Endothelial cell (in vitro differentiated cells): Measurements from ENCODE around the gene MREG. TPM values are rescaled to one million over a fixed set of nuclear protein-coding genes. Genes with fewer than 3 reads are reported as not detected.

ENCODE experiments used
- DNase-seq: peaks from one replicate; pipeline ENCODE4 v3.0.0; 2021; ENCODE audit warnings: low spot score
- H3K27ac Mint-ChIP-seq: one replicate; pipeline ENCODE4 v1.8.0; 2021; ENCODE audit warnings: mixed read lengths, inconsistent platforms; ENCODE audit not compliant: unreplicated experiment
- H3K27me3 Mint-ChIP-seq: one replicate; pipeline ENCODE4 v1.8.0; 2021; ENCODE audit warnings: mild to moderate bottlenecking, moderate library complexity, mixed read lengths, inconsistent platforms; ENCODE audit not compliant: unreplicated experiment
- H3K36me3 Mint-ChIP-seq: one replicate; pipeline ENCODE4 v1.8.0; 2021; ENCODE audit warnings: mild to moderate bottlenecking, low read depth, mixed read lengths, inconsistent platforms; ENCODE audit not compliant: unreplicated experiment
- H3K4me1 Mint-ChIP-seq: one replicate; pipeline ENCODE4 v1.8.0; 2021; ENCODE audit warnings: mild to moderate bottlenecking, mixed read lengths, inconsistent platforms; ENCODE audit not compliant: unreplicated experiment
- H3K4me3 Mint-ChIP-seq: one replicate; pipeline ENCODE4 v1.8.0; 2021; ENCODE audit warnings: mild to moderate bottlenecking, mixed read lengths, inconsistent platforms; ENCODE audit not compliant: unreplicated experiment
- H3K9me3 Mint-ChIP-seq: one replicate; pipeline ENCODE4 v1.8.0; 2021; ENCODE audit warnings: mixed read lengths, inconsistent platforms; ENCODE audit not compliant: unreplicated experiment
- CTCF ChIP-seq: fragments of 200-600 bp; sonication (generic); IDR thresholded peaks from one replicate; pipeline ENCODE4 v1.5.0; 2021; ENCODE audit warnings: antibody characterized with exemption; ENCODE audit not compliant: unreplicated experiment
- total RNA-seq: library from RNA; stranded (reverse); fragmentation: NEBNext Ultra II Directional; extraction: Animal tissue kit (Norgen Biotek cat#: 25700); gene quantifications from one replicate; pipeline ENCODE4 v1.2.1, GENCODE V29; 2021; ENCODE audit not compliant: unreplicated experiment

Gene MREG
- total RNA-seq, 1 donor from 2014 or later: 26.1 TPM

- TF ChIP-seq CTCF: no peak
- Mint-ChIP-seq H3K4me1 (no peaks in the 10 kb centered on the region), H3K36me3 (peaks cover 9% of the 10 kb centered on the region), H3K27ac (no peak overlapping the region), H3K27me3 (no peaks in the 10 kb centered on the region), H3K9me3 (no peaks in the 10 kb centered on the region), H3K4me3 (no peak overlapping the region)
- DNase-seq: no peak
Measured at GRCh38 chr2:215942194-215942593, 71.2 kb downstream of the MREG start.

GRCh38 chr2:215941726-215942125 lies 71.6 kb downstream of the MREG start:
- Mint-ChIP-seq H3K9me3 (no peaks in the 10 kb centered on the region), H3K4me1 (no peaks in the 10 kb centered on the region), H3K4me3 (no peak overlapping the region), H3K36me3 (peaks cover 9% of the 10 kb centered on the region), H3K27me3 (no peaks in the 10 kb centered on the region), H3K27ac (no peak overlapping the region)
- no peak for DNase-seq
- no peak for TF ChIP-seq CTCF

- H3K27me3 Mint-ChIP-seq: no peaks in the 10 kb centered on the region
- no peaks in the 10 kb centered on the region for H3K9me3 Mint-ChIP-seq
Measured at GRCh38 chr2:215940645-215941184, 72.6 kb downstream of the MREG start.

GRCh38 chr2:215937190-215937589 lies 76.2 kb downstream of the MREG start:
- DNase-seq: no peak
- no peak overlapping the region for H3K27ac Mint-ChIP-seq
- no peak for TF ChIP-seq CTCF
- no peaks in the 10 kb centered on the region for H3K36me3 Mint-ChIP-seq
- H3K4me3 Mint-ChIP-seq: no peak overlapping the region
- H3K9me3 Mint-ChIP-seq: no peaks in the 10 kb centered on the region
- no peaks in the 10 kb centered on the region for H3K4me1 Mint-ChIP-seq
- no peaks in the 10 kb centered on the region for H3K27me3 Mint-ChIP-seq

More at GRCh38 chr2:215940645-215941184, 72.6 kb downstream of the MREG start:
- DNase-seq: no peak
- no peak for TF ChIP-seq CTCF
- peaks cover 5% of the 10 kb centered on the region for H3K36me3 Mint-ChIP-seq
- H3K4me1 Mint-ChIP-seq: no peaks in the 10 kb centered on the region
- H3K27ac Mint-ChIP-seq: no peak overlapping the region
- H3K4me3 Mint-ChIP-seq: no peak overlapping the region

GRCh38 chr2:215933151-215933550 lies 80.2 kb downstream of the MREG start:
- Mint-ChIP-seq H3K9me3 (no peaks in the 10 kb centered on the region), H3K4me3 (no peak overlapping the region), H3K27ac (no peak overlapping the region), H3K4me1 (peaks cover 15% of the 10 kb centered on the region), H3K36me3 (no peaks in the 10 kb centered on the region), H3K27me3 (peaks cover 1% of the 10 kb centered on the region)
- TF ChIP-seq CTCF: no peak
- no peak for DNase-seq
